SIG-M5 treated with dmso at 0.1 percent for 504 hours (cell line): ENCODE results near the gene RSPRY1.
"Not testable (repeated sequence)": the region's sequence is repeated elsewhere in the genome, so short reads cannot be mapped to it uniquely, and the experiment has no call there.

Source experiments
- DNase-seq: peaks from one replicate; lab custom pipeline; 2025; ENCODE audit not compliant: unreplicated experiment; lab: John Stamatoyannopoulos, UW

RSPRY1 gene

GRCh38 chr16:57252148-57252721, 66.1 kb downstream of the RSPRY1 start:
- no peak for DNase-seq

- no peak for DNase-seq
Observed at GRCh38 chr16:57253466-57253865, 67.3 kb downstream of the RSPRY1 start.

GRCh38 chr16:57255686-57256415, 69.7 kb downstream of the RSPRY1 start:
- no peak for DNase-seq

GRCh38 chr16:57256601-57257395, 70.7 kb downstream of the RSPRY1 start:
- no peak for DNase-seq

DNA sequence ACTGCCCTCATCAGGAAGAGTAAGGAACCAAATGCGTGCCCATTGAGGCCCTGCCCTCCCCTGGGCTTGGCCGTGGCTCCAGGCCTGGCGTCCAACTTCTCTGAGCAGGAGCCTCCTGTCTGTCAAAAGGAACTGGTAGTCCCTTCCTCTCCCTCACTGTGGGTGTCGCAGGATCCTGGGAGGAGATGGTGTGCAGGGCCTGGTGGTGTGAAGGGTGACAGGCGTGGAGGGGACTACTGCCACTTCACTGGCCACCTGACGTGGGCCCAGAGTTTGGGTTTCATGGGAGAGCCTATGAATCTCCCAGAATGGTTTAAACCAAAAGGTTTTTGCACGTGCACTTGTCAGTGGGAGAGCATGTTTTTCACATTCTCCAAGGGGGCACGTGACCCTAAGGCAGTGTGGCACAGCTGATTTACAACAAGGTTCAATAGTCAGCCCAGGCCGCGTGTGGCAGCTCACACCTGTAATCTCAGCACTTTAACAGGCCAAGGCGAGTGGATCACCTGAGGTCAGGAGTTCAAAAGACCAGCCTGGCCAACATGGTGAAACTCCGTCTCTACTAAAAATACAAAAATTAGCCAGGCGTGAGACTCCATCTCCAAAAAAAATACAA, 71.4 kb downstream of the RSPRY1 start:
- no peak for DNase-seq

DNA sequence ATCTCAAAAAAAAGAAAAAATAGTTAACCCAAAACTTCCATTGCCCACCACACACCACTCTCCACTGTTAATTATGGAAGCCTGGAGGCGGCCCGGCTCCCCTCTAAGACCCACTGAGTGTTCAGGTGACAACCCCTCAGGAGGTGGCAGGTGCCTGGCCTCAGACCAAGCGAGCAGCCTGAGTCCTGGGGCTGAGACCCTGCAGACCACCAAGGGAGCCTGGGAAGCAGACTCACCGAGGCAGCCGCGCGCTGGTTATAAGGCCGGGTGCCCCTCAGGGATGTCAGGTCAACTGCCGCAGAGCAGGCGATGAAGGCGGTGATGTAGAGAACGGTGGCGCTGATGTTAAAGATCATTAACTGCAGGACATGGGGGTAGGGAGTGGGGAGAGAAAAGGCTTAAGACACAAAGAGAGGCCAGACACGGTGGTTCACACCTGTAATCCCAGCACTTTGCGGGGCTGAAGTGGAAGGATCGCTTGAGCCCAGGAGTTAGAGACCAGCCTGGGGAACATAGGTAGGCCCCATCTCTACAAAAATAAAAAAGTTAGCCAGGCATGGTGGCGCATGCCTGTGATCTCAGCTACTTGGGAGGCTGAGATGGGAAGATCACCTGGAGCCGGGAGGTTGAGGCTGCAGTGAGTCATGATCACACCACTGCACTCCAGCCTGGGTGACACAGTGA, 72.2 kb downstream of the RSPRY1 start:
- no peak for DNase-seq

- DNase-seq: no peak
Observed at GRCh38 chr16:57258910-57259475, 72.9 kb downstream of the RSPRY1 start.

DNA sequence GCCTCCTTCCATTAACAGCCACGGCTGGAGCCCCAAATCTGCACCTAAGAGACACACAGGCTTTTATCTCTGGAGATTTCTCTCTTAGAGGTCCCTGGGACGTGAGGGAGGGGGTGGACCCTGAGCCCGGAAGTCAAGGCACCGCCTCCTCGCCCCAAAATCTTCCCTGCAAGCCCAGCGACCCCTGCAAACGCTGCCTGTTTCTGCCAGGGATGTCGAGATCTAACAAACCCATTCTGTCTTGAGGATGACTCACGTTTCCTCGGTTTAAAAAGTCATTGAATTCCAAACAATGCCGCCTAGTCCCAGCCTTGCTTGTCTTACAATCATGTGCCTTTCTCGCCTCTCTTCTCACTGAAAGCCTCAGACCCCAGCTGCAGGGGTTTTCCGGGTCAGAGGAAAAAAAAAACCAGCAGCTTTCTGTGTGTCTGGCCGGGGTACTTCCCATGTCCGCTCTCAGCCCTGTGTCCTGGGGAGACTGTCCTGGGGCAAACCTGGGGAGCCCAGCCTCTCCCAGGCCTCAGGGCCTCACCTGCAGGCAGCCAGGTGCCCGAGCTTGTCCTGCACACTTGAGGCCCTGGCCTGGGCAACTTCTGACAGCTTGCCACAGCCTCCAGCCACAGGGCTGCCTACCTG, 74.3 kb downstream of the RSPRY1 start:
- DNase-seq: no peak

GRCh38 chr16:57261806-57262205, 75.7 kb downstream of the RSPRY1 start:
- no peak for DNase-seq

DNA sequence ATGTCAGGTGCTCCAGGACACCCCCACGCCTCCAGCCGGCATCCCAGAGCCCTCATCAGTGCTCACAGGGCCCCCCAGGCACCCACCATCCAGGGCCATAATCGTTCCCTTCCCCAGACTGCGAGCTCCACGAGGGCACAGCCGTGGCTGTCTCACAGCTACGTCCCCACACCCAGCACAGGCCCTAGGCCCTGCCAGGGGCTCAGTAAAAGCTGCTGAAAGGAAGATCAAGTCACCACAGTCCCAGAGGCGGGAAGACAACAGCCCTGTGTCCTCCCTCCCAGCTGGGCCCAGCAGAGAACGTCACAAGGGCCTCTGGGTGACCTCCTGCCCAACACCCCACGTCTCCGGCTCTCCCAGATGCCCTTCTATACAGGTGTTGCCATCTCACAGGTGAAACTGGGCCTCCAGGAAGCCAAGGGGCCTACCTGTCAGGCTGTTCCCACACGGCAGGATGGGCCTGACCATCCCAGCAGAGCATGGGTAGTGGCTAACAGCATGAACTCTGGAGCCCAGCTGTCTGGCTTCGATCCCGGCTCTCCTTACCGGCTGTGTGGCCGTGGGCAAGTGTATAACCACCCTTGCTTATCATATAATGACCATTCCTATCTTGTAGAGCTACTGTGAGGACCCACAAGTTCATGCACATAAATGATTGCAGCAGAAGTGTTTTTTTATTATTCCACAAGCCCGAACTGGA, 76.9 kb downstream of the RSPRY1 start:
- no peak for DNase-seq

- DNase-seq: no peak
Observed at GRCh38 chr16:57263541-57264351, 77.6 kb downstream of the RSPRY1 start.

GRCh38 chr16:57264381-57264780, 78.3 kb downstream of the RSPRY1 start:
- DNase-seq: no peak

GRCh38 chr16:57264950-57265371, 78.8 kb downstream of the RSPRY1 start:
- DNase-seq: no peak

GRCh38 chr16:57265850-57266530, 79.9 kb downstream of the RSPRY1 start:
- no peak for DNase-seq

- no peak for DNase-seq
Observed at GRCh38 chr16:57266531-57267260, 80.6 kb downstream of the RSPRY1 start.

- DNase-seq: not testable (repeated sequence)
Observed at GRCh38 chr16:57267343-57267742, 81.2 kb downstream of the RSPRY1 start.
